Esophagus muscularis mucosa (tissue), 4 donors: ENCODE results near the gene ATPAF2. TPM values are rescaled to one million over a fixed set of nuclear protein-coding genes. Genes with fewer than 3 reads are reported as not detected.

Experiments used
- DNase-seq: peaks from one replicate; pipeline ENCODE4 v3.0.0-alpha.2; 2017; ENCODE audit errors: extremely low spot score
- H3K27ac ChIP-seq, 4 donors: fragments of 200-600 bp; sonication (generic); replicated peaks in 1 of 4; 1 replicate in 3 of 4; 2 replicates in 1 of 4; pipeline ENCODE4 v1.5.1; 2016 to 2019; ENCODE audit warnings: mild to moderate bottlenecking in 1 of 4
- H3K27me3 ChIP-seq, 4 donors: fragments of 200-600 bp; sonication (generic); one replicate each; pipeline versions ENCODE4 v1.5.1 to v1.6.0; 2016 to 2019
- H3K36me3 ChIP-seq, 4 donors: fragments of 200-600 bp; sonication (generic); one replicate each; pipeline ENCODE4 v1.5.1; 2016 to 2019
- H3K4me1 ChIP-seq, 4 donors: fragments of 200-600 bp; sonication (generic); one replicate each; pipeline ENCODE4 v1.5.1; 2016 to 2019
- H3K4me3 ChIP-seq, 4 donors: fragments of 200-600 bp; sonication (generic); 1 replicate in 2 of 4; 2 replicates in 2 of 4; pipeline ENCODE4 v1.5.1; 2016 to 2019; ENCODE audit warnings: mild to moderate bottlenecking in 4 of 4, moderate library complexity in 1 of 4
- H3K9me3 ChIP-seq, 4 donors: fragments of 200-600 bp; sonication (generic); 1 replicate in 3 of 4; 2 replicates in 1 of 4; pipeline ENCODE4 v1.5.1; 2016 to 2019
- EP300 ChIP-seq: sonication (generic); formaldehyde crosslinking; IDR thresholded peaks from one replicate; pipeline ENCODE4 v1.6.1; 2017; ENCODE audit warnings: antibody characterized with exemption
- POLR2A ChIP-seq: fragments of 450-650 bp; IDR thresholded peaks from one replicate; pipeline ENCODE4 v1.6.1; 2017; ENCODE audit warnings: antibody characterized with exemption, moderate library complexity, mild to moderate bottlenecking, low read depth
- POLR2AphosphoS5 ChIP-seq, 2 donors: sonication (generic); formaldehyde crosslinking; IDR thresholded peaks; one replicate each; pipeline ENCODE4 v1.6.1; 2017; ENCODE audit warnings: antibody characterized with exemption in 2 of 2
- WGBS: methylation state at CpG from one replicate; pipeline ENCODE4 v1.1.5; 2018; 5-methylcytosine and 5-hydroxymethylcytosine counted together
- intact Hi-C: fragments of 100-400 bp; cut with DNase I; formaldehyde crosslinking; loops from one replicate; pipeline ENCODE4 v1.15.1; 2023
- total RNA-seq, 4 donors: library from RNA; depleted of rRNA; stranded (reverse); fragments of >200 nt; gene quantifications; one replicate each; pipeline versions ENCODE4 v1.1.0 to v1.2.1, GENCODE V29; 2016
- TF ChIP-seq, protein P1 (sequence below), 3 experiments: fragments of 200-600 bp in 2 of 3; fragments of 450-650 bp in 1 of 3; sonication (generic) in 2 of 3; IDR thresholded peaks; one replicate each; pipeline ENCODE4 v1.5.1; 2017 to 2019; ENCODE audit warnings: antibody characterized with exemption in 3 of 3, mild to moderate bottlenecking in 2 of 3, moderate library complexity in 1 of 3

ATPAF2 gene
- total RNA-seq, 4 donors from 2014 or later: 10.4 to 26.1 (median 12.3) TPM

DNA sequence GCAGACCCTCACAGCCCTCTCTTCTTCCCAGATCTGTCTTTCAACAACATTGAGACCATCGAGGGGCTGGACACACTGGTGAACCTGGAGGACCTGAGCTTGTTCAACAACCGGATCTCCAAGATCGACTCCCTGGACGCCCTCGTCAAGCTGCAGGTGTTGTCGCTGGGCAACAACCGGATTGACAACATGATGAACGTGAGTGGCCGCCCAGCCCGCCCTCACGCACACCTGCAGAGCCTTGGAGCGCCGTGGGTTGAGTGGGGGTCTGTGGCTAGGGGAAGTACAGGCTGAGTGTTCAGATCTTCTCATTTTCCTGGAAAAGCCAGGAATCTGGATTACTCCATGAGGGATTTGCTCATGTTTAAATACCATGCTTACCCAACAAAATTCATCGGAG, 51.1 kb downstream of the ATPAF2 start:
- intact Hi-C loops: no loop called here
- H3K4me3 ChIP-seq: no peak overlapping the region
- no peaks in the 10 kb centered on the region for H3K27me3 ChIP-seq
- WGBS: 84% methylated on average over 14 of the region's 14 CpGs
- TF ChIP-seq POLR2AphosphoS5 (IDR thresholded peaks at IDR 0.05) (no peak), EP300 (no peak), POLR2A (no peak)
- TF ChIP-seq, protein P1, sequence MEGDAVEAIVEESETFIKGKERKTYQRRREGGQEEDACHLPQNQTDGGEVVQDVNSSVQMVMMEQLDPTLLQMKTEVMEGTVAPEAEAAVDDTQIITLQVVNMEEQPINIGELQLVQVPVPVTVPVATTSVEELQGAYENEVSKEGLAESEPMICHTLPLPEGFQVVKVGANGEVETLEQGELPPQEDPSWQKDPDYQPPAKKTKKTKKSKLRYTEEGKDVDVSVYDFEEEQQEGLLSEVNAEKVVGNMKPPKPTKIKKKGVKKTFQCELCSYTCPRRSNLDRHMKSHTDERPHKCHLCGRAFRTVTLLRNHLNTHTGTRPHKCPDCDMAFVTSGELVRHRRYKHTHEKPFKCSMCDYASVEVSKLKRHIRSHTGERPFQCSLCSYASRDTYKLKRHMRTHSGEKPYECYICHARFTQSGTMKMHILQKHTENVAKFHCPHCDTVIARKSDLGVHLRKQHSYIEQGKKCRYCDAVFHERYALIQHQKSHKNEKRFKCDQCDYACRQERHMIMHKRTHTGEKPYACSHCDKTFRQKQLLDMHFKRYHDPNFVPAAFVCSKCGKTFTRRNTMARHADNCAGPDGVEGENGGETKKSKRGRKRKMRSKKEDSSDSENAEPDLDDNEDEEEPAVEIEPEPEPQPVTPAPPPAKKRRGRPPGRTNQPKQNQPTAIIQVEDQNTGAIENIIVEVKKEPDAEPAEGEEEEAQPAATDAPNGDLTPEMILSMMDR (IDR thresholded peaks at IDR 0.05): no peak
- H3K27ac ChIP-seq: no peak overlapping the region
- peaks cover 0 to 13% (median 6%) of the 10 kb centered on the region in 4 donors for H3K36me3 ChIP-seq
- no peaks in the 10 kb centered on the region for H3K9me3 ChIP-seq
- H3K4me1 ChIP-seq: no peaks in the 10 kb centered on the region
- DNase-seq: no peak

DNA sequence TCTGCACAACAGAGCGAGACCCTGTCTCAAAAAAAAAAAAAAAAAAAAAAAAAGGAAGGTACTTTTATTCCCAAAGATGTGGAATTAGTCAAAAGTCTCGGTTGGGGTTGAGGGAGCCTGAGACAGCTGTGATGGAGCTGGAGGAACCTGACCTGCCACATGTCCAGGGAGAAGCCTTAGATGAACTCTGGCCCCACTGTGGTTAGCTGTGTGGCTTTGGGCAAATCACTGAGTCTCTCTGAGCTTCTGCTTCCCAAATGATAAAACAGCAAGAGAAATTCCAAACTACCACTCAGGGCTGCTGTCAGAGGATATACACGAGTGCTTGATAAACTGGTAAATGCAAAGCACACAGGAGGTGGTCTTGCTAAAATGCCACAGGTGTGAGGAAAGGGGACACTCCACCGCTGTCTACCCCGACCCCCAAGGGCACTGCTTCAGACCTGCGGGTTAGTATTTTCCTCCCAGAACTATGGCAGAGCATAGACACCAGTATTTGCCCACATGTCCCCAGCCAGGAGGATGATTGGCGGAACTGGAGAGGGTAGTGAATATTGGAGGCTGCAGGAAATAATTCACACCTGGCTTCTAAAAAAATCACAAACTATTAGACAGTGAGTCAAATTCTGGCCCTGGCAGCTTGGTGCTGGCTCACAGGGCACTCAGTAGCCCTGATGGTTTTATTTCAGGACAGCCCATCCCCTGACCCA, 51.6 kb downstream of the ATPAF2 start:
- no peak for TF ChIP-seq POLR2A
- TF ChIP-seq EP300: no peak
- TF ChIP-seq POLR2AphosphoS5 (IDR thresholded peaks at IDR 0.05): no peak
- TF ChIP-seq, protein P1 (IDR thresholded peaks at IDR 0.05): no peak
- Histone ChIP-seq H3K36me3 (peaks cover 0 to 13% (median 6%) of the 10 kb centered on the region in 4 donors), H3K27me3 (no peaks in the 10 kb centered on the region), H3K9me3 (no peaks in the 10 kb centered on the region), H3K27ac (no peak overlapping the region), H3K4me3 (no peak overlapping the region), H3K4me1 (no peaks in the 10 kb centered on the region)
- no peak for DNase-seq
- intact Hi-C loops: no loop called here
- 80% methylated on average over 7 of the region's 7 CpGs for WGBS

DNA sequence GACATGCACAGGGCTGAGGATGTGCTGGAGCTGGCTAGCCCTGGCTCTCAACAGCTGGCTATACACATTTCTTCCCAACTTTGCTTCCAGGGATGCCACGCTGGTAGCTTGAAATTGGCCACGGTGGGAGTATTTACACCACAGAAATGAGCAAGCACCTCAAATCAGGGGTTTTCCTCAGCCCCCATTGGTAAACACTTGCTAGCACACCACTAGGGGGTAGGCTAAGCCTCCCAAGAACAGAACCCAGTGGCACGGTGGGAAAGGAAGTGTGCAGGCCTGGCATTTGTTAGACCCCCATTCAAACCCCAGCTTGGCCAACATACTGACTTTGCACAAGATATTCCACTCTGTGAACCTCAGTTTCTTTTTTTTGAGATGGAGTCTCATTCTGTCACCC, 53.4 kb downstream of the ATPAF2 start:
- WGBS: 75% methylated on average over 2 of the region's 3 CpGs
- Histone ChIP-seq H3K4me1 (no peaks in the 10 kb centered on the region), H3K4me3 (no peak overlapping the region), H3K27me3 (no peaks in the 10 kb centered on the region), H3K9me3 (no peaks in the 10 kb centered on the region), H3K36me3 (peaks cover 0 to 13% (median 6%) of the 10 kb centered on the region in 4 donors), H3K27ac (no peak overlapping the region)
- TF ChIP-seq EP300 (no peak), POLR2A (no peak), POLR2AphosphoS5 (IDR thresholded peaks at IDR 0.05) (no peak)
- TF ChIP-seq, protein P1 (IDR thresholded peaks at IDR 0.05): no peak
- DNase-seq: no peak
- intact Hi-C loops: no loop called here

DNA sequence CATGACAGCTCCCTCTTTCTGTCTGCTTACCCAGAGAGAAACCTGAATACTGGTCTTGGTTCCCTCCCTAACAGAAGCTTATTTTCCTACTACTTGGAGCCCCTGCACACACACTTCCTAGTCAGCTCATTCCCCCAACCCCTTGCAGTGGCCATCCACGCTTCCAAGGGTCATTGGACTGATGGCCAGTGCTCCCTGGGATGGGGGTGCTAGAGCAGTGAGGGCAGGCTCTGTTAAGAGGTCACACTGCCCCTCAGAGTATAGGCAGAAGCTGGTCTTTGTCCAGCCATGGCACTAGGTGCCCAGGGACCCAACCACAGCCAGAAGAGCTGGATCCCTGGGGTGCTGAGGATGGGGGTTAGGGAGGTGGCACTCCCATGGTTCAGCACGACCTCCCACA, 53.8 kb downstream of the ATPAF2 start:
- TF ChIP-seq POLR2AphosphoS5 (IDR thresholded peaks at IDR 0.05) (no peak), EP300 (no peak), POLR2A (no peak)
- TF ChIP-seq, protein P1 (IDR thresholded peaks at IDR 0.05): no peak
- no peak for DNase-seq
- Histone ChIP-seq H3K27ac (no peak overlapping the region), H3K27me3 (no peaks in the 10 kb centered on the region), H3K9me3 (no peaks in the 10 kb centered on the region), H3K4me1 (no peaks in the 10 kb centered on the region), H3K36me3 (peaks cover 0 to 13% (median 6%) of the 10 kb centered on the region in 4 donors), H3K4me3 (no peak overlapping the region)
- 100% methylated on average over 1 of the region's 2 CpGs for WGBS
- intact Hi-C loops: no loop called here
